ENCODE data around the gene ACTG1.

The ACTG1 gene

GRCh38 chr17:81517339-81518112 is 4.9 kb upstream of the ACTG1 start:
- no peak for ATAC-seq
- TF ChIP-seq TOX (CRISPR knock-in tag; IDR thresholded peaks at IDR 0.05; ENCODE audit: borderline replicate concordance) = no peak
- no peak for TF ChIP-seq OSR1 (CRISPR knock-in tag; IDR thresholded peaks at IDR 0.05)
- TF ChIP-seq ARNTL (CRISPR knock-in tag; IDR thresholded peaks at IDR 0.05; ENCODE audit: borderline replicate concordance, low read depth) = no peak

GRCh38 chr17:81517009-81517338 is 4.4 kb upstream of the ACTG1 start:
- TF ChIP-seq ZFP3 (CRISPR knock-in tag; IDR thresholded peaks at IDR 0.05) (no peak), TOX (CRISPR knock-in tag; IDR thresholded peaks at IDR 0.05; ENCODE audit: borderline replicate concordance) (no peak), SNAI2 (CRISPR knock-in tag; IDR thresholded peaks at IDR 0.05) (no peak), ZNF70 (CRISPR knock-in tag; IDR thresholded peaks at IDR 0.05) (no peak), POU6F1 (CRISPR knock-in tag; IDR thresholded peaks at IDR 0.05; ENCODE audit: borderline replicate concordance, low read depth) (no peak), CSRNP3 (CRISPR knock-in tag; IDR thresholded peaks at IDR 0.05) (no peak)
- no peak for ATAC-seq

GRCh38 chr17:81516439-81516838 is 3.8 kb upstream of the ACTG1 start:
- TF ChIP-seq TOX (CRISPR knock-in tag; IDR thresholded peaks at IDR 0.05; ENCODE audit: borderline replicate concordance) = no peak
- no peak for TF ChIP-seq ZNF8 (CRISPR knock-in tag; IDR thresholded peaks at IDR 0.05)
- TF ChIP-seq PPARA (CRISPR knock-in tag; IDR thresholded peaks at IDR 0.05; ENCODE audit: borderline replicate concordance) = no peak
- no peak for TF ChIP-seq ZNF565 (CRISPR knock-in tag; conservative IDR thresholded peaks at IDR 0.05; ENCODE audit: low read depth)
- TF ChIP-seq CSRNP3 (CRISPR knock-in tag; IDR thresholded peaks at IDR 0.05) = no peak
- no peak for TF ChIP-seq ZFP3 (CRISPR knock-in tag; IDR thresholded peaks at IDR 0.05)
- no peak for TF ChIP-seq OSR1 (CRISPR knock-in tag; IDR thresholded peaks at IDR 0.05)
- no peak for TF ChIP-seq RARB (CRISPR knock-in tag; IDR thresholded peaks at IDR 0.05)
- no peak for TF ChIP-seq PATZ1 (CRISPR knock-in tag; IDR thresholded peaks at IDR 0.05; ENCODE audit: borderline replicate concordance)
- no peak for TF ChIP-seq ESRRG (CRISPR knock-in tag; IDR thresholded peaks at IDR 0.05)
- no peak for TF ChIP-seq GLIS3 (CRISPR knock-in tag; IDR thresholded peaks at IDR 0.05)
- TF ChIP-seq ZFP30 (CRISPR knock-in tag; IDR thresholded peaks at IDR 0.05) = no peak
- TF ChIP-seq ISL1 (CRISPR knock-in tag; IDR thresholded peaks at IDR 0.05) = no peak

GRCh38 chr17:81515530-81516041 is 3.0 kb upstream of the ACTG1 start:
- TF ChIP-seq TSHZ2 (CRISPR knock-in tag; IDR thresholded peaks at IDR 0.05) (no peak), ISL1 (CRISPR knock-in tag; IDR thresholded peaks at IDR 0.05) (no peak), ZNF70 (CRISPR knock-in tag; IDR thresholded peaks at IDR 0.05) (no peak), ZC3H10 (CRISPR knock-in tag; IDR thresholded peaks at IDR 0.05) (no peak), ZNF565 (CRISPR knock-in tag; conservative IDR thresholded peaks at IDR 0.05; ENCODE audit: low read depth) (no peak), ZFP3 (CRISPR knock-in tag; IDR thresholded peaks at IDR 0.05) (no peak), SNAI2 (CRISPR knock-in tag; IDR thresholded peaks at IDR 0.05) (no peak), CSDC2 (CRISPR knock-in tag; IDR thresholded peaks at IDR 0.05) (no peak), ZNF8 (CRISPR knock-in tag; IDR thresholded peaks at IDR 0.05) (no peak), GLIS3 (CRISPR knock-in tag; IDR thresholded peaks at IDR 0.05) (no peak), ARNTL (CRISPR knock-in tag; IDR thresholded peaks at IDR 0.05; ENCODE audit: borderline replicate concordance, low read depth) (no peak), CSRNP3 (CRISPR knock-in tag; IDR thresholded peaks at IDR 0.05) (no peak), TCF4 (CRISPR knock-in tag; IDR thresholded peaks at IDR 0.05; ENCODE audit: borderline replicate concordance) (no peak), OSR1 (CRISPR knock-in tag; IDR thresholded peaks at IDR 0.05) (no peak), CREB5 (CRISPR knock-in tag; IDR thresholded peaks at IDR 0.05; ENCODE audit: low read depth) (no peak)
- ATAC-seq = no peak; the same call in 1 of the 3 replicates

More at GRCh38 chr17:81516439-81516838, 3.8 kb upstream of the ACTG1 start:
- no peak for ATAC-seq
